Mesothelial cell of epicardium (in vitro differentiated cells): ENCODE results near the gene IL2RA. TPM values are rescaled to one million over a fixed set of nuclear protein-coding genes. Genes with fewer than 3 reads are reported as not detected.

ENCODE experiments used
- DNase-seq, 2 experiments: peaks; one replicate each; pipeline ENCODE4 v3.0.0; 2021; ENCODE audit warnings: low spot score in 2 of 2; ENCODE audit not compliant: unreplicated experiment in 2 of 2
- H3K27ac Mint-ChIP-seq: 2 replicates; pipeline ENCODE4 v1.8.0; 2021; ENCODE audit warnings: mixed read lengths
- H3K27me3 Mint-ChIP-seq: 2 replicates; pipeline ENCODE4 v1.8.0; 2021; ENCODE audit warnings: low read depth, mixed read lengths
- H3K36me3 Mint-ChIP-seq: 2 replicates; pipeline ENCODE4 v1.8.0; 2021; ENCODE audit warnings: mixed read lengths
- H3K4me1 Mint-ChIP-seq: 2 replicates; pipeline ENCODE4 v1.8.0; 2021; ENCODE audit warnings: mixed read lengths
- H3K4me3 Mint-ChIP-seq: 2 replicates; pipeline ENCODE4 v1.8.0; 2021; ENCODE audit warnings: mild to moderate bottlenecking, moderate library complexity, mixed read lengths
- H3K9me3 Mint-ChIP-seq: 2 replicates; pipeline ENCODE4 v1.8.0; 2021; ENCODE audit warnings: mixed read lengths
- CTCF ChIP-seq: fragments of 200-600 bp; sonication (generic); IDR thresholded peaks from one replicate; pipeline ENCODE4 v1.5.0; 2021; ENCODE audit warnings: antibody characterized with exemption; ENCODE audit not compliant: unreplicated experiment
- total RNA-seq: library from RNA; stranded (reverse); gene quantifications from 3 replicates; pipeline ENCODE4 v1.2.1, GENCODE V29; 2021

The IL2RA gene
- total RNA-seq, 1 donor from 2014 or later = not detected

GRCh38 chr10:6103591-6103990, 41.4 kb upstream of the IL2RA start:
- Mint-ChIP-seq H3K27ac (no peak overlapping the region), H3K36me3 (peaks cover 36% of the 10 kb centered on the region), H3K4me3 (no peak overlapping the region), H3K9me3 (no peaks in the 10 kb centered on the region), H3K27me3 (no peaks in the 10 kb centered on the region), H3K4me1 (peaks cover 4% of the 10 kb centered on the region)
- no peak for TF ChIP-seq CTCF
- DNase-seq = no peak

- Mint-ChIP-seq H3K27ac (no peak overlapping the region), H3K4me3 (no peak overlapping the region), H3K36me3 (peaks cover 38% of the 10 kb centered on the region), H3K4me1 (no peaks in the 10 kb centered on the region), H3K27me3 (no peaks in the 10 kb centered on the region), H3K9me3 (no peaks in the 10 kb centered on the region)
- TF ChIP-seq CTCF = no peak
- no peak for DNase-seq
These were observed 40.0 kb upstream of the IL2RA start for GRCh38 chr10:6102128-6102527.

- Mint-ChIP-seq H3K4me3 (no peak overlapping the region), H3K9me3 (no peaks in the 10 kb centered on the region), H3K36me3 (peaks cover 34% of the 10 kb centered on the region), H3K4me1 (no peaks in the 10 kb centered on the region), H3K27ac (no peak overlapping the region), H3K27me3 (no peaks in the 10 kb centered on the region)
- TF ChIP-seq CTCF = no peak
- no peak for DNase-seq
These were observed 39.0 kb upstream of the IL2RA start for GRCh38 chr10:6101181-6101580.

GRCh38 chr10:6100370-6100769, 38.2 kb upstream of the IL2RA start:
- H3K27ac Mint-ChIP-seq = no peak overlapping the region

GRCh38 chr10:6098156-6098555, 36.0 kb upstream of the IL2RA start:
- Mint-ChIP-seq H3K36me3 (peaks cover 25% of the 10 kb centered on the region), H3K4me1 (no peaks in the 10 kb centered on the region), H3K27me3 (no peaks in the 10 kb centered on the region), H3K27ac (no peak overlapping the region), H3K4me3 (no peak overlapping the region), H3K9me3 (no peaks in the 10 kb centered on the region)
- no peak for DNase-seq
- no peak for TF ChIP-seq CTCF

More at GRCh38 chr10:6100370-6100769, 38.2 kb upstream of the IL2RA start:
- peaks cover 34% of the 10 kb centered on the region for H3K36me3 Mint-ChIP-seq
- H3K9me3 Mint-ChIP-seq = no peaks in the 10 kb centered on the region
- DNase-seq = no peak
- no peak for TF ChIP-seq CTCF
- H3K4me1 Mint-ChIP-seq = no peaks in the 10 kb centered on the region
- H3K4me3 Mint-ChIP-seq = no peak overlapping the region
- no peaks in the 10 kb centered on the region for H3K27me3 Mint-ChIP-seq

- no peak overlapping the region for H3K4me3 Mint-ChIP-seq
- no peaks in the 10 kb centered on the region for H3K9me3 Mint-ChIP-seq
- H3K36me3 Mint-ChIP-seq = peaks cover 18% of the 10 kb centered on the region
- H3K27me3 Mint-ChIP-seq = no peaks in the 10 kb centered on the region
- no peak overlapping the region for H3K27ac Mint-ChIP-seq
- DNase-seq = no peak
- H3K4me1 Mint-ChIP-seq = peaks cover 7% of the 10 kb centered on the region
- TF ChIP-seq CTCF = no peak
These were observed 34.9 kb upstream of the IL2RA start for GRCh38 chr10:6097063-6097462.
